Smooth muscle cell (in vitro differentiated cells): ENCODE measurements around the gene MID1. TPM values are rescaled to one million over a fixed set of nuclear protein-coding genes. Genes with fewer than 3 reads are reported as not detected.

ENCODE experiments used
- DNase-seq: peaks from one replicate; lab custom pipeline; 2025; ENCODE audit not compliant: unreplicated experiment; lab: John Stamatoyannopoulos, UW
- H2AFZ ChIP-seq: fragments of 200-600 bp; sonication (generic); 2 replicates; pipeline ENCODE4 v1.6.0; 2016; ENCODE audit warnings: antibody characterized with exemption, low read depth, mild to moderate bottlenecking
- H3F3A ChIP-seq: fragments of 200-600 bp; sonication (generic); 2 replicates; pipeline ENCODE4 v1.6.0; 2017; ENCODE audit warnings: antibody characterized with exemption, low read depth
- H3K27ac ChIP-seq: fragments of 200-600 bp; sonication (generic); 2 replicates; pipeline ENCODE4 v1.5.1; 2016; ENCODE audit warnings: low read depth, mild to moderate bottlenecking
- H3K27me3 ChIP-seq: fragments of 200-600 bp; sonication (generic); 2 replicates; pipeline ENCODE4 v1.6.1; 2016; ENCODE audit warnings: low read depth, mild to moderate bottlenecking
- H3K36me3 ChIP-seq: fragments of 200-600 bp; sonication (generic); 2 replicates; pipeline ENCODE4 v1.5.1; 2016; ENCODE audit warnings: low read depth
- H3K4me1 ChIP-seq: fragments of 200-600 bp; sonication (generic); 2 replicates; pipeline ENCODE4 v1.5.1; 2016; ENCODE audit warnings: low read depth
- H3K4me2 ChIP-seq: fragments of 200-600 bp; sonication (generic); 2 replicates; pipeline ENCODE4 v1.6.0; 2016; ENCODE audit warnings: mild to moderate bottlenecking
- H3K4me3 ChIP-seq: fragments of 200-600 bp; sonication (generic); 2 replicates; pipeline ENCODE4 v1.5.1; 2016; ENCODE audit warnings: mild to moderate bottlenecking
- H3K79me2 ChIP-seq: fragments of 200-600 bp; sonication (generic); 2 replicates; pipeline ENCODE4 v1.6.0; 2016; ENCODE audit warnings: low read depth, mild to moderate bottlenecking
- H3K9ac ChIP-seq: fragments of 200-600 bp; sonication (generic); 2 replicates; pipeline ENCODE4 v1.6.0; 2016; ENCODE audit warnings: low read depth
- H3K9me3 ChIP-seq: fragments of 200-600 bp; sonication (generic); replicated peaks from 2 replicates; pipeline ENCODE4 v1.5.1; 2016; ENCODE audit warnings: low read depth
- H4K20me1 ChIP-seq: fragments of 200-600 bp; sonication (generic); 2 replicates; pipeline ENCODE4 v1.6.0; 2016; ENCODE audit warnings: low read depth
- WGBS: methylation state at CpG from one replicate; pipeline ENCODE4 v1.1.7; 2016; ENCODE audit warnings: low lambda C conversion rate; 5-methylcytosine and 5-hydroxymethylcytosine counted together
- polyA plus RNA-seq: library from polyadenylated mRNA; unstranded; fragments of >200 nt; fragmentation: Nextera tagmentation; extraction: Ambion mirVana; gene quantifications from 2 replicates; pipeline ENCODE4 v1.2.1, GENCODE V29; 2016
- total RNA-seq: library from RNA; depleted of rRNA; stranded (reverse); fragments of >200 nt; gene quantifications from 2 replicates; pipeline ENCODE4 v1.2.3, GENCODE V29; 2014
- TF ChIP-seq, protein P1 (sequence below): fragments of 200-600 bp; sonication (generic); IDR thresholded peaks from 2 replicates; pipeline ENCODE4 v1.5.1; 2017; ENCODE audit warnings: borderline replicate concordance, mild to moderate bottlenecking, antibody characterized with exemption; ENCODE audit not compliant: insufficient read depth, poor library complexity, severe bottlenecking

MID1 gene
- total and polyA plus RNA-seq, 2 experiments from 2014 or later, result 22.6 to 45.2 TPM

DNA sequence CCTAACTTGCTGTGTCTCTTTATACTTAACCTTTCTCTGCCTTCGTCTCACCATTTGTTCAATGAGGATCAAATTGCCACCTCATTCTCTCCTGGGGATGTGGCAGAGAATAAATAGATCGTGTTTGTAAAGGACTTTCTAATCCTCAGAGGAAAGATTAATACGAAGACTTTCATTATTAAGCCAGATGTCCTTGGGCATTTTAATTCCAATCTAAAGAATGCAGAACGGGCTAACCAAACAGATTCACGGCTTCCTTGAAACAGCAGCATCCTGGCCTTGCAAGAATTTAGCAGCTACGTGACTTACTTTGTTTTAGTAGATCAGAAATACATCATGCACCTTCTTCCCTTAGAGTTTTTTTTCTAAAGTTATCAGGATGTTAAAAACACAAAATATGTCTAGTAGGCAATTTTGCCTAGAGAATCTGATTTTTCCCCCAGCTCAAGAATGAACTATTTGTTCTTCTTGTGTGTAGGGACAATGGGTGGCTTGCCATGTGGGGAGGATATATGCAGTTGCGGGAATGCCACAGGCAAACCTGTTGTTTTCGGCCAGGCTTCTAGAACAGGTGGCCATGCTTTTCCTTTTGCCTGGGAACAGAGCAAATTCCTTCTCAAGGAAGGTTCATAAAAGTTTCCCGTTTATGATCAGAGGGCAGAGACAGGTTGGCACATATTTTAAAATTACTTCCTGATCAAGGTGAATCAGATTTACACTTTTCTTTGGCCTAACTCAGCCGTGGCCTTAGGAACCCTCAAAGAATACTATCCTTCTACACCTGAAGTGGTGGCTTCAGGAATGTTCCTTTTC is 3.0 kb downstream of the MID1 start:
- Histone ChIP-seq H3K27ac (peak overlapping the region; percentile 94), H4K20me1 (no peaks in the 10 kb centered on the region), H3K36me3 (no peaks in the 10 kb centered on the region), H3K4me2 (peak overlapping the region; percentile 87), H3K4me1 (peaks cover 36% of the 10 kb centered on the region), H2AFZ (no peak overlapping the region), H3K27me3 (no peaks in the 10 kb centered on the region), H3K9ac (peak overlapping the region; percentile 79), H3K9me3 (no peaks in the 10 kb centered on the region), H3K79me2 (peaks cover 22% of the 10 kb centered on the region), H3K4me3 (peak overlapping the region; percentile 60), H3F3A (no peaks in the 10 kb centered on the region)
- 40% methylated on average over 10 of the region's 10 CpGs for WGBS
- DNase-seq, result no peak
- TF ChIP-seq, protein P1, sequence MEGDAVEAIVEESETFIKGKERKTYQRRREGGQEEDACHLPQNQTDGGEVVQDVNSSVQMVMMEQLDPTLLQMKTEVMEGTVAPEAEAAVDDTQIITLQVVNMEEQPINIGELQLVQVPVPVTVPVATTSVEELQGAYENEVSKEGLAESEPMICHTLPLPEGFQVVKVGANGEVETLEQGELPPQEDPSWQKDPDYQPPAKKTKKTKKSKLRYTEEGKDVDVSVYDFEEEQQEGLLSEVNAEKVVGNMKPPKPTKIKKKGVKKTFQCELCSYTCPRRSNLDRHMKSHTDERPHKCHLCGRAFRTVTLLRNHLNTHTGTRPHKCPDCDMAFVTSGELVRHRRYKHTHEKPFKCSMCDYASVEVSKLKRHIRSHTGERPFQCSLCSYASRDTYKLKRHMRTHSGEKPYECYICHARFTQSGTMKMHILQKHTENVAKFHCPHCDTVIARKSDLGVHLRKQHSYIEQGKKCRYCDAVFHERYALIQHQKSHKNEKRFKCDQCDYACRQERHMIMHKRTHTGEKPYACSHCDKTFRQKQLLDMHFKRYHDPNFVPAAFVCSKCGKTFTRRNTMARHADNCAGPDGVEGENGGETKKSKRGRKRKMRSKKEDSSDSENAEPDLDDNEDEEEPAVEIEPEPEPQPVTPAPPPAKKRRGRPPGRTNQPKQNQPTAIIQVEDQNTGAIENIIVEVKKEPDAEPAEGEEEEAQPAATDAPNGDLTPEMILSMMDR, result no peak

DNA sequence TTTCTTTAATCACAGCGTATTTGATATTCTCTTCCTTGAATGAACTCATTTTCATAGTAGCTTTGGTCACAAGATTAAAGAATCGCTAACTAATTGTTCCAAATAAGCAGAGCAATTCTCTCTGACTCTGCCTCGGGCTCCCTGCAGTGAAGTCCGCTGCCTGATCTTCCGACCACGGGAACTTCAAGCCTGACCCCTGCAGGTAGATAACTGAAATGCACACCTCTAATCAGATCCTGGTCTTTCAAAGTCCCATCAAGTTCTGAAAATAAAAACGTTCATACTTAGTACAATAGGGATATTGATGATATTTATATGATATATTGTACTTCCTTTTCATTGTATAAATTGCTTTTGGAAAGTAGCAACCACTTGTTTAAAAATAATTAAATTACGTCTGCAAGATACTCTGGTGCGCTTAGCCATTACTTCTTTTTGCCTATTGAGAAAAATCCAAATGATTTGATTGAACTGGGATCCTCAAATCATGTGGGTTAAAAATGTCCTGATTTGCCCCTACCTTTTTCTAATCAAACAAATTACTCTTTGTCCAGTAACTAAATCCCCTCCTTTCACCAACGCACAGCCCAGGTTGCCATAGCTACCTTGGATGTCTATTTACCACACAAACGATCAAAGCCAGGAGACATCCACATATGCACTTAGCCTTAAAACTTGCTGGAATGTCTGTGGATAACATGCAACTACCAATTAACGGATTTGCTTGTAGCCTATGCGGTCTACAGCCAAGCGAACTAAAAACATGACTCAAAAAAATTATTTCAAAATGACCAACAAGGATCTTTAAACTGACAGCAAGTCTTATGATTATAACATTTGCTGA is 4.2 kb downstream of the MID1 start:
- H3K27me3 ChIP-seq, result no peaks in the 10 kb centered on the region
- 31% methylated on average over 14 of the region's 14 CpGs for WGBS
- no peaks in the 10 kb centered on the region for H3K36me3 ChIP-seq
- H2AFZ ChIP-seq, result no peak overlapping the region
- peak overlapping the region; percentile 94 for H3K27ac ChIP-seq
- no peaks in the 10 kb centered on the region for H3F3A ChIP-seq
- peak overlapping the region; percentile 29 for H3K4me3 ChIP-seq
- H3K9me3 ChIP-seq, result no peaks in the 10 kb centered on the region
- peaks cover 27% of the 10 kb centered on the region for H3K79me2 ChIP-seq
- TF ChIP-seq, protein P1, result peak; percentile 51
- H3K9ac ChIP-seq, result peak overlapping the region; percentile 90
- H4K20me1 ChIP-seq, result no peaks in the 10 kb centered on the region
- peaks cover 36% of the 10 kb centered on the region for H3K4me1 ChIP-seq
- H3K4me2 ChIP-seq, result peak overlapping the region; percentile 87
- no peak for DNase-seq

DNA sequence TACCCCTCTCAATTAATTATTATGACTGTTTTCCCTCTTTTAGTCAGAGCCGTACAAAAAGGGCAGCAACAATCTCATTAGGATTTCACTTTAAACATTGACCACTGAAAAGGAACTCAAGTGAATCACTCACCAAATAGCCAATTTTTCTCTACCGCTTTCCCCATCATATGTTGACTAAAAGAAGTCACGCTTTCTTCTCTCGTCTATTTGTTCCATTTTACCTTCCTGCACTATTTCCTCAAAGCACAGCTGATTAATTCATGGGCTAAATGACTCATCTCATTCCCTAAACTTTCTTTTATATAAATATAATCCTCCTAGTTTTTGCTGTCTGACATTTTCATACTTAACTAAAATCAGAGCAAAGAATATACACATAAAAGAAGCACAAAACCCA is 8.2 kb downstream of the MID1 start:
- Histone ChIP-seq H3K9ac (peak overlapping the region; percentile 28), H3K9me3 (no peaks in the 10 kb centered on the region), H4K20me1 (no peaks in the 10 kb centered on the region), H3K4me2 (peak overlapping the region; percentile 62), H3K79me2 (peaks cover 44% of the 10 kb centered on the region), H3K27me3 (no peaks in the 10 kb centered on the region), H3K4me1 (peaks cover 21% of the 10 kb centered on the region), H2AFZ (no peak overlapping the region), H3K36me3 (no peaks in the 10 kb centered on the region), H3F3A (no peaks in the 10 kb centered on the region), H3K27ac (peak overlapping the region; percentile 69), H3K4me3 (no peak overlapping the region)
- TF ChIP-seq, protein P1, result no peak
- 53% methylated on average over 4 of the region's 4 CpGs for WGBS
- DNase-seq, result no peak
